Tibial artery (tissue), 4 donors: Measurements from ENCODE around the gene IGF1R.

ENCODE experiments used
- DNase-seq, 2 donors: peaks; one replicate each; pipeline ENCODE4 v3.0.0-alpha.2; 2019
- H3K27ac ChIP-seq, 2 donors: fragments of 200-600 bp; sonication (generic) in 1 of 2; 1 replicate in 1 of 2; 2 replicates in 1 of 2; pipeline ENCODE4 v1.5.1; 2018 to 2019; ENCODE audit warnings: mild to moderate bottlenecking in 1 of 2
- H3K27me3 ChIP-seq, 2 donors: fragments of 200-600 bp; sonication (generic) in 1 of 2; one replicate each; pipeline versions ENCODE4 v1.5.1 to v1.6.0; 2016 to 2019
- H3K36me3 ChIP-seq, 3 donors: fragments of 200-600 bp; sonication (generic) in 2 of 3; one replicate each; pipeline ENCODE4 v1.5.1; 2016 to 2019; ENCODE audit warnings: mild to moderate bottlenecking in 2 of 3
- H3K4me1 ChIP-seq, 4 donors: fragments of 200-600 bp; sonication (generic) in 2 of 4; 1 replicate in 3 of 4; 2 replicates in 1 of 4; pipeline ENCODE4 v1.5.1; 2016 to 2019
- H3K4me3 ChIP-seq, 2 donors: fragments of 200-600 bp; sonication (generic) in 1 of 2; 1 replicate in 1 of 2; 2 replicates in 1 of 2; pipeline ENCODE4 v1.5.1; 2018 to 2019; ENCODE audit warnings: mild to moderate bottlenecking in 2 of 2
- H3K9me3 ChIP-seq, 3 donors: fragments of 200-600 bp; sonication (generic) in 1 of 3; one replicate each; pipeline ENCODE4 v1.5.1; 2016 to 2019
- intact Hi-C: fragments of 100-400 bp; cut with DNase I; formaldehyde crosslinking; loops from one replicate; pipeline ENCODE4 v1.15.0; 2023; ENCODE audit warnings: low total_unique reads
- TF ChIP-seq, protein P1 (sequence below), 2 experiments: fragments of 200-600 bp in 1 of 2; fragments of 450-650 bp in 1 of 2; IDR thresholded peaks; one replicate each; pipeline ENCODE4 v1.5.1; 2017 to 2019; ENCODE audit warnings: antibody characterized with exemption in 2 of 2, mild to moderate bottlenecking in 1 of 2, moderate library complexity in 1 of 2

Gene IGF1R

DNA sequence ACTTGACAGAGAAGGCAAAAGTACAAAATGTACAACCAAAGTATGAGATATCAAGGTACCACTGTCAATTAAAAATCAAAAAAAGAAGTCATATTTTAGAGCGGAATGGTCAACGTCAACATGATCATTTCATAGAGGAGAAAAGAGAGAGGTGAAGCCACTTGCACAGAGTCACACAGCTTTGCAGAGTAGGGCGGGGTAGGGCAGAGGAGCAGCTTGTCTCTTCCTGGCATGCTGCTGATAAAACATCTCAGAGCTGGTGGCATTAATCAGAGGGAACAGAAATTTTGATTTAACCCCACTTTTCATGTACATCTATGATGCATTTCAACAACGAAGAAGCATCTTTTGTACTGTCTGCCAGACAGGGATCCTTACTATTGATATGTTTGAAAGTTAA lies 5.2 kb upstream of the IGF1R start:
- no peaks in the 10 kb centered on the region for H3K36me3 ChIP-seq
- intact Hi-C loops: no loop called here
- DNase-seq: no peak
- H3K4me1 ChIP-seq: no peaks in the 10 kb centered on the region
- no peak overlapping the region for H3K27ac ChIP-seq
- no peaks in the 10 kb centered on the region for H3K27me3 ChIP-seq
- no peak overlapping the region for H3K4me3 ChIP-seq
- H3K9me3 ChIP-seq: no peaks in the 10 kb centered on the region
- TF ChIP-seq, protein P1, sequence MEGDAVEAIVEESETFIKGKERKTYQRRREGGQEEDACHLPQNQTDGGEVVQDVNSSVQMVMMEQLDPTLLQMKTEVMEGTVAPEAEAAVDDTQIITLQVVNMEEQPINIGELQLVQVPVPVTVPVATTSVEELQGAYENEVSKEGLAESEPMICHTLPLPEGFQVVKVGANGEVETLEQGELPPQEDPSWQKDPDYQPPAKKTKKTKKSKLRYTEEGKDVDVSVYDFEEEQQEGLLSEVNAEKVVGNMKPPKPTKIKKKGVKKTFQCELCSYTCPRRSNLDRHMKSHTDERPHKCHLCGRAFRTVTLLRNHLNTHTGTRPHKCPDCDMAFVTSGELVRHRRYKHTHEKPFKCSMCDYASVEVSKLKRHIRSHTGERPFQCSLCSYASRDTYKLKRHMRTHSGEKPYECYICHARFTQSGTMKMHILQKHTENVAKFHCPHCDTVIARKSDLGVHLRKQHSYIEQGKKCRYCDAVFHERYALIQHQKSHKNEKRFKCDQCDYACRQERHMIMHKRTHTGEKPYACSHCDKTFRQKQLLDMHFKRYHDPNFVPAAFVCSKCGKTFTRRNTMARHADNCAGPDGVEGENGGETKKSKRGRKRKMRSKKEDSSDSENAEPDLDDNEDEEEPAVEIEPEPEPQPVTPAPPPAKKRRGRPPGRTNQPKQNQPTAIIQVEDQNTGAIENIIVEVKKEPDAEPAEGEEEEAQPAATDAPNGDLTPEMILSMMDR (IDR thresholded peaks at IDR 0.05): no peak

DNA sequence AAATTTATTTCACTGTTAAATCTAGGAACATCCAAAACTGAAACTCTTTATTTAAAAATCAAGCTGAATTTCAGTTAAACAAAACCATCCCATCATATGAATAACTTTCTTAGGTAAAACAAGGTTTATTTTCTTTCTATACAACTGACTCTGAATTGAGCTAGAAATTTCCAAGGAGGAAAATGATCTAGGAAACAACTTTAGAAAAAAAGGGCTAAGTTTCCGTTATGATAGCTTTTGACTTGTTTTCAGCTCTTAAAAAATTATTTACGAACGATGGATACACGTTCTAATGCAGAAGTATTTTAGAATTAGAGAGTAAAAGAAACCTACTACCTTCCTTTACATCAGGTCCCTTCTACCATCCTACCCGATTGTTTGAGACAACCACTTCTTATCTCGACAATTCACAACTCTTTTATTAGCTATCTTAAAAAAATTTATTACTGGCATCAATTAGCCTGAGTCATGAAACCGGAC lies 1.8 kb upstream of the IGF1R start:
- intact Hi-C loops: loop anchor here (2.0 kb wide), 1 partner anchor 134 kb away; no protein-coding TSS in a partner anchor
- no peak for DNase-seq
- Histone ChIP-seq H3K27me3 (no peaks in the 10 kb centered on the region), H3K27ac (peak overlapping the region; percentile 63 to 97), H3K9me3 (no peaks in the 10 kb centered on the region), H3K36me3 (no peaks in the 10 kb centered on the region), H3K4me1 (no peaks in the 10 kb centered on the region), H3K4me3 (peak overlapping the region; percentile 90 to 95)
- TF ChIP-seq, protein P1 (IDR thresholded peaks at IDR 0.05): no peak

DNA sequence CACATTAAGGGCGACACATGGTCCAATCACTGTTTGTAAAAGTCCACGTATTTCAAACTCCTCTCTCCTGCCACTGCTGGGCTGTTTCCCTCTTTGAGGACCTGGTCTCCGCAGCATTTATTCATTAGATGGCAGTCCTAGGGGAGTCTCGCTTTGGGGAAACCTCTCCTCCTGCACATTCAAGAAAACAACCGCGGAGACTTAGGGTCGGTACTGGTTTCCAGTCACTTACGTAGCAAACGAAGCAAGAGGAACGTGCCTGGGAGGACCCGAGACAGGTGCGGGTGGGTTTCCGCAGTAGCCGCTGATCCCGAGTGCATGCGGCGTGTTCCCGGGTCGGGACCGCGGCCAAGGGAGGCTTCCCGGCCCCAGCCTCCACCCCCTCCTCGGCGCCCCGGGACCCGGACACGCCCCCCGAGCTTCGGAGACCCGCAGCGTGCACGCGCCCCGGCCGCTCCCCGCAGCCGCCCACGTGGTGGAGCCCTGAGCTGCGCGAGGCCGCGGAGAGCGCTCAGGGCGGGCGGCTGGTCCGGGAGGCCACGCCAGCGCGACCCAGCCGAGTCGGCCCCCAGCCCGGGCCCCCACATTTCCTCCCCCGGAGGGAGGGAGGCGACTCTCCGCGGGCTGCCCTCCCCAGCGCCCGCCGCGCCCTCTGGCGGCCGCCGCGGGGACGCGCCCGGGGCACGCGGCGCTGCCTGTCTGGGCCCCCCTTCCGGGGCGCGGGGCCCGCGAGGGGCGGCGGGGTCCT lies 1.1 kb upstream of the IGF1R start:
- peak in 1 of 2 donors; percentile 82 for DNase-seq
- intact Hi-C loops: loop anchor here (2.0 kb wide), 1 partner anchor 134 kb away; no protein-coding TSS in a partner anchor
- Histone ChIP-seq H3K27me3 (no peaks in the 10 kb centered on the region), H3K9me3 (no peaks in the 10 kb centered on the region), H3K4me3 (peak overlapping the region; percentile 90 to 95), H3K36me3 (no peaks in the 10 kb centered on the region), H3K27ac (peak overlapping the region; percentile 63 to 97), H3K4me1 (no peaks in the 10 kb centered on the region)
- TF ChIP-seq, protein P1 (IDR thresholded peaks at IDR 0.05): peak; percentile 28 to 91

DNA sequence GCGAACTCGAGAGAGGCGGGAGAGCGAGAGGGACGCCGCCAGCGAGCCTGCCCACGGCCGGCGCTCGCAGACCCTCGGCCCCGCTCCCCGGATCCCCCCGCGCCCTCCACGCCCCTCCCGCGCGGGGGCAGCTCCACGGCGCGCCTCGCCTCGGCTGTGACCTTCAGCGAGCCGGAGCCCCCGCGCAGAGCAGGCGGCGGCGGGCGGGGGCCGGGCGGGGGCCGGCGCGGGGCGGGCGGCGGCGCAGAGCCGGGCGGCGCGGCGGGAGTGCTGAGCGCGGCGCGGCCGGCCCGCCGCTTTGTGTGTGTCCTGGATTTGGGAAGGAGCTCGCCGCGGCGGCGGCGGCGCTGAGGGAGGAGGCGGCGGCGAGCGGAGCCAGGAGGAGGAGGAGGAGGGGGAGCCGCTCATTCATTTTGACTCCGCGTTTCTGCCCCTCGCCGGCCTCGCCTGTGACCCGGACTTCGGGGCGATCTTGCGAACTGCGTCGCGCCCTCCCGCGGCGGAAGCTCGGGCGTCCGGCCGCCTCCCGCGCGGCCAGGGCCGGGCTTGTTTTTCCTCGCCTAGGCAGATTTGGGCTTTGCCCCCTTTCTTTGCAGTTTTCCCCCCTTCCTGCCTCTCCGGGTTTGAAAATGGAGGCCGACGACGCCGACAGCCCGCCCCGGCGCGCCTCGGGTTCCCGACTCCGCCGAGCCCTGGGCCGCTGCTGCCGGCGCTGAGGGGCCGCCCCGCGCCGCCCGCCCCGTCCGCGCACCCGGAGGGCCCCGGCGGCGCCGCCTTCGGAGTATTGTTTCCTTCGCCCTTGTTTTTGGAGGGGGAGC lies 524 bp downstream of the IGF1R start:
- peak overlapping the region; percentile 90 to 95 for H3K4me3 ChIP-seq
- H3K4me1 ChIP-seq: peaks cover 0 to 16% (median 6%) of the 10 kb centered on the region in 4 donors
- H3K36me3 ChIP-seq: no peaks in the 10 kb centered on the region
- intact Hi-C loops: no loop called here
- peak overlapping the region; percentile 96 to 97 for H3K27ac ChIP-seq
- no peaks in the 10 kb centered on the region for H3K27me3 ChIP-seq
- H3K9me3 ChIP-seq: no peaks in the 10 kb centered on the region
- DNase-seq: peak in 1 of 2 donors; percentile 78
- TF ChIP-seq, protein P1 (IDR thresholded peaks at IDR 0.05): no peak

DNA sequence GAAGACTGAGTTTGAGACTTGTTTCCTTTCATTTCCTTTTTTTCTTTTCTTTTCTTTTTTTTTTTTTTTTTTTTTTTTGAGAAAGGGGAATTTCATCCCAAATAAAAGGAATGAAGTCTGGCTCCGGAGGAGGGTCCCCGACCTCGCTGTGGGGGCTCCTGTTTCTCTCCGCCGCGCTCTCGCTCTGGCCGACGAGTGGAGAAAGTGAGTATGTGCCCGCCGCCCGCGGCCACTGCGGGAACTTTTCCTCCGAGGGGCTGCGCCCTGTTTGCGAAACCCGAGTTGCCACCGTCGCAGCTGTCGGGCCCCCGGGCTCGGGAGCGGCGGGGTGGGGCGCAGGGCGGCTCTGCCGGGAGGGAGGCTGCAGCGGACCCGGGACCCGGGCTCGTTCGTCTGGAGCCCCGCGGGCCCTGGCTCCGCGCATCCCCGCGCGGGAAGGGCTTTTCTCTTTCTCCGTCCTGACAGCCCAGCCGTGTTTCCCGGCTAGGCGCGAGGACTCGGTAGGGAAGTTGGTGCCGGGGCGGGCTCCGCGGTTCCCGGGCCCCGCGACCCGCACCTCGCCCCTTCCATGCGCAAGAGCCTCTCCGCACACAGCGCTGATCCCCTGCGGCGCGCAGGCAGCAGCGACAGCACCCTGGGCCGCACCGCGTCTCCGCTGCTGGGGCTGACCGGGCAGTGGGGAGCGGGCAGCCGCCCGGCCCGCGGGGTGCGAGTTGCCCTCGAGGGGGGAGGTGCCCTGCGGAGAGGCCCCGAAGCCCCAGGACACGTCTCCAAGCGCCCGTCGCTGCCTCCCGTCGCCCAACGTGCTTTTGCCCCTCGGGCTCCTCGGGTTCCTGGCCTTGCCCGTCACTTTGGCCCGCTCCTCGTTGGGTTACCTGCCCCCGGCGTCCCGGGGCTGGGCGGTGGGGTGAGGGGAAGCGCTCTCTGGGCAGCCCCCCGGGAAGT lies 1.4 kb downstream of the IGF1R start:
- peaks cover 0 to 25% (median 8%) of the 10 kb centered on the region in 4 donors for H3K4me1 ChIP-seq
- intact Hi-C loops: loop anchor here (10.0 kb wide), 1 partner anchor 415 kb away; no protein-coding TSS in a partner anchor
- TF ChIP-seq, protein P1 (IDR thresholded peaks at IDR 0.05): peak; percentile 39 to 43
- no peaks in the 10 kb centered on the region for H3K9me3 ChIP-seq
- H3K4me3 ChIP-seq: peak overlapping the region; percentile 90 to 95
- no peaks in the 10 kb centered on the region for H3K36me3 ChIP-seq
- DNase-seq: peak in 1 of 2 donors; percentile 73
- no peaks in the 10 kb centered on the region for H3K27me3 ChIP-seq
- peak overlapping the region; percentile 96 to 97 for H3K27ac ChIP-seq
